Measurements from ENCODE around the gene IGLON5. TPM values are rescaled to one million over a fixed set of nuclear protein-coding genes. Genes with fewer than 3 reads are reported as not detected.
A peak's percentile ranks its signal among the peaks of the same experiment; 100 is the strongest.

Gene IGLON5
- total and polyA plus RNA-seq, 12 donors: 0.13 to 3.4 (median 1.2) TPM; not detected in 2

DNA sequence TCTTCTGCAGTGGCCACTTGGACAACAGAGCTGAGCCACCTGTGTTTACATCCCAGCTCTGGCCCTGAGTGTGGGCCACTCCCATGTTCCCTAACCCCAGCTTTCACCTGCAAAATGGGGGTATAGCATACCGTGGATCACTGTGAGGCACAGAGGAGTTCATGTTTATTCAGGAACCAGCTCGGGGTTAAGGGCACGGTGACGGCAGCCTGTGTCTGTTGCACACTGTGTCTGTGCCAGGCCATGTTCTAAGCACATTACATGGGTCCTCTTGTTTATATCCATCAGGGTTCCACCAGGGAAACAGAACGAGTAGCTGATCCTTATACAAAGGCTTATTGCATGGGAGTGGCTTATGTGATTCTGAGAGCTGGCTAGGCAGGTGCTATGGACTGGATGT is 14.0 kb upstream of the IGLON5 start:
- TF ChIP-seq POLR2A (IDR thresholded peaks at IDR 0.05): no peak
- 31 to 84% (median 78%) methylated on average over 1 to 5 of the region's 5 CpGs for WGBS, 4 donors
- Histone ChIP-seq H3K4me3 (no peak overlapping the region), H3K36me3 (replicated peaks in 1 of 2) (no peaks in the 10 kb centered on the region), H3K27ac (no peak overlapping the region), H3K4me1 (replicated peaks in 1 of 2) (no peaks in the 10 kb centered on the region), H3K27me3 (no peaks in the 10 kb centered on the region), H3K9me3 (replicated peaks in 1 of 3) (no peaks in the 10 kb centered on the region)
- no peak for DNase-seq
- intact Hi-C loops (cut with DNase I): no loop called here

DNA sequence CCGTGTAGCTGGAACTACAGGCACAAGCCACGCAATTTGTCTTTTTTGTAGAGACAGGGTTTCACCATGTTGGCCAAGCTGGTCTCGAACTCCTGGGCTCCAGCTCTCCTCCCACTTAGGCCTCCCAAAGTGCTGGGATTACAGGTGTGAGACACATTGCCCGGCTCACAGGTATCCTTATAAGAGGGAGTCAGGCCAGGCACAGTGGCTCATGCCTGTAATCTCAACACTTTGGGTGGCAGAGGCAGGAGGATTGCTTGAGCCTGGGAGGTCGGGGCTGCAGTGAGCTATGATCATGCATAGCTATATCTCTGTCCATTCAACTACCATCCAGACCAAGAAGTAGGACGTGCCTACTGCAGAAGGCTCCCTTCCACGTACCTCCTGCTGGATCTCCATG is 10.2 kb upstream of the IGLON5 start:
- intact Hi-C loops (cut with DNase I): no loop called here
- Histone ChIP-seq H3K27me3 (peaks cover 7% of the 10 kb centered on the region), H3K36me3 (replicated peaks in 1 of 2) (no peaks in the 10 kb centered on the region), H3K27ac (no peak overlapping the region), H3K4me1 (replicated peaks in 1 of 2) (no peaks in the 10 kb centered on the region), H3K4me3 (no peak overlapping the region), H3K9me3 (replicated peaks in 1 of 3) (no peaks in the 10 kb centered on the region)
- WGBS, 4 donors: 69 to 87% (median 79%) methylated on average over 5 to 7 of the region's 7 CpGs
- no peak for TF ChIP-seq POLR2A (IDR thresholded peaks at IDR 0.05)
- TF ChIP-seq, protein P1, sequence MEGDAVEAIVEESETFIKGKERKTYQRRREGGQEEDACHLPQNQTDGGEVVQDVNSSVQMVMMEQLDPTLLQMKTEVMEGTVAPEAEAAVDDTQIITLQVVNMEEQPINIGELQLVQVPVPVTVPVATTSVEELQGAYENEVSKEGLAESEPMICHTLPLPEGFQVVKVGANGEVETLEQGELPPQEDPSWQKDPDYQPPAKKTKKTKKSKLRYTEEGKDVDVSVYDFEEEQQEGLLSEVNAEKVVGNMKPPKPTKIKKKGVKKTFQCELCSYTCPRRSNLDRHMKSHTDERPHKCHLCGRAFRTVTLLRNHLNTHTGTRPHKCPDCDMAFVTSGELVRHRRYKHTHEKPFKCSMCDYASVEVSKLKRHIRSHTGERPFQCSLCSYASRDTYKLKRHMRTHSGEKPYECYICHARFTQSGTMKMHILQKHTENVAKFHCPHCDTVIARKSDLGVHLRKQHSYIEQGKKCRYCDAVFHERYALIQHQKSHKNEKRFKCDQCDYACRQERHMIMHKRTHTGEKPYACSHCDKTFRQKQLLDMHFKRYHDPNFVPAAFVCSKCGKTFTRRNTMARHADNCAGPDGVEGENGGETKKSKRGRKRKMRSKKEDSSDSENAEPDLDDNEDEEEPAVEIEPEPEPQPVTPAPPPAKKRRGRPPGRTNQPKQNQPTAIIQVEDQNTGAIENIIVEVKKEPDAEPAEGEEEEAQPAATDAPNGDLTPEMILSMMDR (IDR thresholded peaks at IDR 0.05): no peak
- DNase-seq: no peak

DNA sequence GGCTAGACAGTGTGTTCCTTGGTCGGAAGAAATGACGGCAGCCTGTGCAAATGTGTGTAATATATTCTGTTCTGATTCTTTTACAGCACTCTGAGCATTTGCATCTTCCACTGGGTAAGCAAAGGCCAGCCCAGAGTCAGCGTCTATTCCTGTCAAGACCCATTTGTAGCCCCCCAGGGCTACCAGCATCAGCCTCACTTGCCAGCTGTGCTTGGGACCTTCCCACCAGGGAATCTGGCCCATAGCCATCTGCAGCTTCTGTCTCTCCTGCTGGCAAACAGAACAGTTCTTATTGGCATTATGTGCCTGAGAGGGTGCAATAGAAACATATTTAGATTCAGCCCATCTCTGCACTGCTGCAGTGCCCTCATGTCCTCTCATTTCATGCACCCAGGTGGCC is 6.0 kb upstream of the IGLON5 start:
- H3K27me3 ChIP-seq: peaks cover 20% of the 10 kb centered on the region
- intact Hi-C loops (cut with DNase I): no loop called here

DNA sequence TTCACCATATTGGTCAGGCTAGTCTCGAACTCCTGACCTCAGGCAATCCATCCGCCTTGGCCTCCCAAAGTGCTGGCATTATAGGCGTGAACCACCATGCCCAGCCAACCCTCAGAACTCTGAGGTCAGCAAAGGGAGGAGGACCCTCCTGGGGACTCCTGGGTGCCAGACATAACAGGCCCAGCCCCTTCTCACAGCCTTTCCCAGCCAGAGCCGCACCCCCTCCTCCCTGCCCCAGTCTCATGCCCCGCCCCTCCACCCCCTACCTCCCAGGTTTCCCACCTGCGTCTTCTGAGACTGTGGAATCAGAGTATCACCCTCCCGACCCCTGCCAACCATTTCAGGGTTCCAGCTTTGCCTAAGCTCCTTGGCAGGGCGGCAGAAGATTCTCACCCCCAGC is 5.2 kb downstream of the IGLON5 start:
- H3K36me3 ChIP-seq (replicated peaks in 1 of 2): no peaks in the 10 kb centered on the region
- 70 to 85% (median 74%) methylated on average over 3 to 8 of the region's 8 CpGs for WGBS, 4 donors
- no peak for DNase-seq
- no peak overlapping the region for H3K27ac ChIP-seq
- no peaks in the 10 kb centered on the region for H3K9me3 ChIP-seq (replicated peaks in 1 of 3)
- intact Hi-C loops (cut with DNase I): no loop called here
- no peaks in the 10 kb centered on the region for H3K27me3 ChIP-seq
- peaks cover 0 to 4% of the 10 kb centered on the region in 2 donors for H3K4me1 ChIP-seq (replicated peaks in 1 of 2)
- TF ChIP-seq POLR2A (IDR thresholded peaks at IDR 0.05): no peak
- TF ChIP-seq, protein P1 (IDR thresholded peaks at IDR 0.05): no peak
- H3K4me3 ChIP-seq: no peak overlapping the region

More for the DNA sequence above, 6.0 kb upstream of the IGLON5 start:
- H3K4me1 ChIP-seq (replicated peaks in 1 of 2): no peaks in the 10 kb centered on the region
- no peak overlapping the region for H3K27ac ChIP-seq
- peaks cover 0 to 11% (median 0%) of the 10 kb centered on the region in 3 donors for H3K9me3 ChIP-seq (replicated peaks in 1 of 3)
- no peak overlapping the region for H3K4me3 ChIP-seq
- TF ChIP-seq, protein P1 (IDR thresholded peaks at IDR 0.05): no peak
- no peak for TF ChIP-seq POLR2A (IDR thresholded peaks at IDR 0.05)
- 68 to 81% (median 71%) methylated on average over 3 of the region's 3 CpGs for WGBS, 4 donors
- no peaks in the 10 kb centered on the region for H3K36me3 ChIP-seq (replicated peaks in 1 of 2)
- no peak for DNase-seq

DNA sequence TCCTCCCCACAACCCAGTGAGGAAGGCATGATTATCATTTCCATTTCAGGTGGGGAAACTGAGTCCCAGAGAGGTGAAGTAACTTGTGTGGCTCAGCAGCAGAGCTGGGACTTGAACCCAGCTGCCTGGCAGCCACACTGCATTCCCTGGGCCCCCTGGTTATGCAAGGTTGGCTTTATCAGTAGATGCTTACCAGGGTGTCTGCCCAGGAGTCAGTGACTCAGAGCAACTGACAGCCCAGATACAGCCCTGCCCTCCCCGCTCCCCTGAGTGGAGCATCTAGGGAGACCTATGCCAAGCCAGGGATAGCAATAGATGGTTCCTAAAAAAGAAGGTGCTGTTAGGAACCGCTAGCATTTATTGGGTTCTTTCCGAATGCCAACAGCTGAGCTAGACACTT is 5.9 kb downstream of the IGLON5 start:
- WGBS, 4 donors: 56 to 63% (median 60%) methylated on average over 2 to 3 of the region's 3 CpGs
- Histone ChIP-seq H3K27me3 (no peaks in the 10 kb centered on the region), H3K9me3 (replicated peaks in 1 of 3) (no peaks in the 10 kb centered on the region)

More for the DNA sequence above, 5.9 kb downstream of the IGLON5 start:
- intact Hi-C loops (cut with DNase I): no loop called here
- H3K4me1 ChIP-seq (replicated peaks in 1 of 2): peaks cover 0 to 4% of the 10 kb centered on the region in 2 donors
- H3K36me3 ChIP-seq (replicated peaks in 1 of 2): no peaks in the 10 kb centered on the region
- DNase-seq: peak in 2 of 7 donors; percentile 32 to 47
- H3K27ac ChIP-seq: no peak overlapping the region
- TF ChIP-seq, protein P1 (IDR thresholded peaks at IDR 0.05): no peak
- no peak for TF ChIP-seq POLR2A (IDR thresholded peaks at IDR 0.05)
- no peak overlapping the region for H3K4me3 ChIP-seq
